Naive thymus-derived CD8-positive, alpha-beta T cell (primary cell): ENCODE data around the gene CDKN2A. TPM values are rescaled to one million over a fixed set of nuclear protein-coding genes. Genes with fewer than 3 reads are reported as not detected.

Experiments used
- ATAC-seq, 2 donors: fragments of 150-1000 bp; cut with Tn5 transposase in 1 of 2; sonication (Bioruptor Pico), chemical (Tn5 transposase) in 1 of 2; 1 replicate in 1 of 2; 2 replicates in 1 of 2; pipeline ENCODE4 v1.10.0; 2021; ENCODE audit warnings: mild to moderate bottlenecking in 2 of 2, moderate library complexity in 2 of 2
- POLR2A ChIA-PET: fragments of 350-600 bp; sonication (Branson Sonifier 250); formaldehyde crosslinking; loops from one replicate; lab custom pipeline; 2021; ENCODE audit warnings: antibody characterized with exemption; lab: Charles Lee
- DNase-seq, 10 donors: peaks; one replicate each; pipeline versions ENCODE4 v3.0.0 to v3.0.0-alpha.2; 2020 to 2022
- H3K27ac Mint-ChIP-seq, 10 donors: one replicate each; pipeline ENCODE4 v1.8.0; 2020 to 2022; ENCODE audit warnings: mild to moderate bottlenecking in 10 of 10, mixed read lengths in 10 of 10, moderate library complexity in 4 of 10, inconsistent platforms in 1 of 10
- H3K27me3 Mint-ChIP-seq, 5 donors: one replicate each; pipeline ENCODE4 v1.8.0; 2021 to 2022; ENCODE audit warnings: mixed read lengths in 5 of 5
- H3K36me3 Mint-ChIP-seq, 3 donors: one replicate each; pipeline ENCODE4 v1.8.0; 2020 to 2022; ENCODE audit warnings: mixed read lengths in 3 of 3, mild to moderate bottlenecking in 2 of 3, inconsistent platforms in 1 of 3
- H3K4me1 Mint-ChIP-seq, 4 donors: one replicate each; pipeline ENCODE4 v1.8.0; 2021 to 2022; ENCODE audit warnings: mixed read lengths in 4 of 4
- H3K4me3 Mint-ChIP-seq, 10 donors: one replicate each; pipeline ENCODE4 v1.8.0; 2020 to 2022; ENCODE audit warnings: mild to moderate bottlenecking in 10 of 10, mixed read lengths in 10 of 10, moderate library complexity in 6 of 10, inconsistent platforms in 1 of 10
- H3K9me3 Mint-ChIP-seq, 9 donors: one replicate each; pipeline ENCODE4 v1.8.0; 2020 to 2022; ENCODE audit warnings: mixed read lengths in 9 of 9, mild to moderate bottlenecking in 3 of 9, inconsistent platforms in 1 of 9, moderate library complexity in 1 of 9
- polyA plus RNA-seq, 3 donors: library from polyadenylated mRNA; unstranded; fragments of 300-500 nt; fragmentation: Illumina TruSeq; gene quantifications; one replicate each; pipeline ENCODE4 v1.2.3, GENCODE V29; 2021
- total RNA-seq, 8 experiments: library from RNA in 2 of 8; stranded (reverse) in 2 of 8; gene quantifications; one replicate each; pipeline ENCODE4 v1.2.3 and lab custom pipeline; 2021 to 2026

The CDKN2A gene
- total and polyA plus RNA-seq, 5 experiments from 2014 or later, result 0.16 to 4.6 (median 0.77) TPM; not detected in 1

DNA sequence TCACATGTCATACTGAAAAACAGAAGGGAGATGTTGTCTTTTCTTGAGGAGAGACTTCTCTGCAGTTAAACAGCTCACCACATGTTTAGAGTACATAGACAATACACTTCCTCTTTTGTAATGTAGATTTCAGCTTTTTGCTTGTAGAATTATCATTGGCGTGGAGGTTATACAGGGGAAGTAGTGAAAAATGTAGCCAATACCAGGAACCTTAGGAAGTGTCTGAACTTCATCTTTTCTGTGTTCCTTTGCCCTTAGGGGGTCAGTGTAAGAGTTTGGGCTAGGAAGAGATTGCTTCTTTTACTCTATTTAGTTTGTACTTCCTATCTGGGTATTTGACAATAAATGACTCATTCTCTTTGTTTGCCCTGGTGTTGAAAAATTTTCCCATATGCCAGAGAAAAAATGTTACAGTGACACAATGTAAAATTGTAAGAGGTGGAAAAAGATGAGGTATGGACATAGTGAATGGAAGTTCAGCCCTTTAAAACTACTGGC lies 36.0 kb upstream of the CDKN2A start:
- DNase-seq, result no peak

GRCh38 chr9:22029231-22029630 lies 35.0 kb upstream of the CDKN2A start:
- ATAC-seq, result no peak

More for the DNA sequence above, 36.0 kb upstream of the CDKN2A start:
- Mint-ChIP-seq H3K27me3 (peaks cover 0 to 14% (median 0%) of the 10 kb centered on the region in 5 donors), H3K27ac (no peak overlapping the region), H3K9me3 (no peaks in the 10 kb centered on the region), H3K36me3 (no peaks in the 10 kb centered on the region), H3K4me3 (no peak overlapping the region), H3K4me1 (peaks cover 0 to 4% (median 0%) of the 10 kb centered on the region in 4 donors)
- no peak for ATAC-seq
- POLR2A ChIA-PET, result no interaction called here

GRCh38 chr9:22028394-22028793 lies 34.2 kb upstream of the CDKN2A start:
- Mint-ChIP-seq H3K27ac (no peak overlapping the region), H3K4me1 (peaks cover 0 to 4% (median 0%) of the 10 kb centered on the region in 4 donors), H3K27me3 (peaks cover 0 to 23% (median 7%) of the 10 kb centered on the region in 5 donors), H3K4me3 (no peak overlapping the region), H3K9me3 (no peaks in the 10 kb centered on the region), H3K36me3 (peaks cover 0 to 2% (median 0%) of the 10 kb centered on the region in 3 donors)
- no peak for DNase-seq
- no peak for ATAC-seq
- POLR2A ChIA-PET, result no interaction called here

More at GRCh38 chr9:22029231-22029630, 35.0 kb upstream of the CDKN2A start:
- no peak overlapping the region for H3K27ac Mint-ChIP-seq
- peaks cover 0 to 4% (median 0%) of the 10 kb centered on the region in 4 donors for H3K4me1 Mint-ChIP-seq
- H3K9me3 Mint-ChIP-seq, result no peaks in the 10 kb centered on the region
- no peaks in the 10 kb centered on the region for H3K36me3 Mint-ChIP-seq
- no peak for DNase-seq
- H3K4me3 Mint-ChIP-seq, result no peak overlapping the region
- H3K27me3 Mint-ChIP-seq, result peaks cover 0 to 17% (median 4%) of the 10 kb centered on the region in 5 donors
- POLR2A ChIA-PET, result no interaction called here

GRCh38 chr9:22026696-22027095 lies 32.5 kb upstream of the CDKN2A start:
- H3K4me1 Mint-ChIP-seq, result peaks cover 0 to 1% (median 0%) of the 10 kb centered on the region in 4 donors
- ATAC-seq (no peak), DNase-seq (no peak)
- no peak overlapping the region for H3K27ac Mint-ChIP-seq
- peaks cover 0 to 4% (median 0%) of the 10 kb centered on the region in 3 donors for H3K36me3 Mint-ChIP-seq
- POLR2A ChIA-PET, result no interaction called here
- peaks cover 0 to 9% (median 0%) of the 10 kb centered on the region in 9 donors for H3K9me3 Mint-ChIP-seq
- H3K27me3 Mint-ChIP-seq, result peaks cover 7 to 30% (median 17%) of the 10 kb centered on the region in 5 donors
- H3K4me3 Mint-ChIP-seq, result no peak overlapping the region

- Mint-ChIP-seq H3K36me3 (peaks cover 0 to 13% (median 10%) of the 10 kb centered on the region in 3 donors), H3K4me3 (no peak overlapping the region), H3K27me3 (peaks cover 15 to 66% (median 27%) of the 10 kb centered on the region in 5 donors), H3K9me3 (peaks cover 4 to 24% (median 14%) of the 10 kb centered on the region in 9 donors), H3K4me1 (no peaks in the 10 kb centered on the region), H3K27ac (no peak overlapping the region)
- POLR2A ChIA-PET, result no interaction called here
- DNase-seq (no peak), ATAC-seq (no peak)
These were observed 28.2 kb upstream of the CDKN2A start for GRCh38 chr9:22022396-22022795.

DNA sequence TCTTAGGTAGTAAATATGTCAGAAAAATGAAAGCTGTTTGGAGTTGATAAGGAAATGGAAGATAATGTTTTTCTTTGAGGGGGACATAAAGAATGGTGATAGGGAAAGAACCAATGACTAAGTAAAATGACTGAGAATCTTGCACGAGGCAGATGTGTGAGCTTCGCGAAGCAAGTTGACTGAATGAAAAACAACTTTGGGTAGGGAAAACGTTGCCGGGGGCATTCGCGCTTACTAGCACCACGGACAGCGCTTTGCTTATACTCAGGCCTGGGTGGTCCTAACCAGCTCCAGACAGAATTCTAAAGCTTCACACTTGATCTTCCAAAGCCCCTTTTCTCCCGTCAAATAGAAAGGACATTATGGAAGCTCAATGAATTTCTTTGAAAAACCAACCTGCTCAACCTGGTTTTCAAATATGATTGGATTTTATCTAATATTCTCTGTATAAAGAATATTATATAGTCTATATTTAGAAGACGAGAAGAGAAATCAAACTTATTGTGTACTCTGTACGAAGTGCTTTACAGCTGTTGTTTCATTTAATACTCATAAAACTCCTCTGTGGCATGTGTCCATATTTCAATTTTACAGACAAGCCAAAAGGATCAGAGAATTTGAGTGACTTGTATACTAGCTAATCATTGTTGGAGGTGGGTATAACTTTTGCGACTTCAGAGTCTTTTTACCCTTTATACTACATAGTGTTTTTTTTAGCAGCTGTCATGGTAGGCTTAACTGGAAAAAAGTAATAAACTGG lies 16.9 kb upstream of the CDKN2A start:
- H3K4me3 Mint-ChIP-seq, result no peak overlapping the region
- DNase-seq (peak in 3 of 10 donors; percentile 14 to 29 (median 22)), ATAC-seq (peak; percentile 27 to 57)
- H3K36me3 Mint-ChIP-seq, result peaks cover 0 to 5% (median 4%) of the 10 kb centered on the region in 3 donors
- peaks cover 29 to 69% (median 40%) of the 10 kb centered on the region in 5 donors for H3K27me3 Mint-ChIP-seq
- peaks cover 0 to 11% (median 2%) of the 10 kb centered on the region in 9 donors for H3K9me3 Mint-ChIP-seq
- POLR2A ChIA-PET, result no interaction called here
- peaks cover 2 to 19% (median 12%) of the 10 kb centered on the region in 4 donors for H3K4me1 Mint-ChIP-seq
- no peak overlapping the region for H3K27ac Mint-ChIP-seq

GRCh38 chr9:22009506-22009867 lies 15.3 kb upstream of the CDKN2A start:
- POLR2A ChIA-PET, result no interaction called here
- DNase-seq (no peak), ATAC-seq (no peak)
- H3K27me3 Mint-ChIP-seq, result peaks cover 40 to 84% (median 53%) of the 10 kb centered on the region in 5 donors
- peaks cover 0 to 16% (median 2%) of the 10 kb centered on the region in 9 donors for H3K9me3 Mint-ChIP-seq
- no peak overlapping the region for H3K27ac Mint-ChIP-seq
- peak overlapping the region in 9 of 10 donors; percentile 38 to 82 (median 65) for H3K4me3 Mint-ChIP-seq
- H3K4me1 Mint-ChIP-seq, result peaks cover 10 to 31% (median 23%) of the 10 kb centered on the region in 4 donors
- peaks cover 0 to 5% (median 4%) of the 10 kb centered on the region in 3 donors for H3K36me3 Mint-ChIP-seq

GRCh38 chr9:22008717-22009505 lies 14.7 kb upstream of the CDKN2A start, which contains the start of gene CDKN2B:
Gene CDKN2B (minus strand): TSS chr9:22009305. CDS start chr9:22008953, 352 bp downstream.
- H3K36me3 Mint-ChIP-seq, result peaks cover 0 to 5% (median 4%) of the 10 kb centered on the region in 3 donors
- peak within 1 kb of the TSS in 1 of 10 donors; percentile 9 for H3K27ac Mint-ChIP-seq
- H3K9me3 Mint-ChIP-seq, result peaks cover 0 to 16% (median 2%) of the 10 kb centered on the region in 9 donors
- H3K27me3 Mint-ChIP-seq, result peaks cover 45 to 88% (median 57%) of the 10 kb centered on the region in 5 donors
- DNase-seq, result peak in 7 of 10 donors; percentile 36 to 54 (median 41)
- POLR2A ChIA-PET, result interaction anchor here (1.0 to 1.4 kb wide), 2 partner anchors 195 to 197 kb away, joined by 3 read pairs; no protein-coding TSS in a partner anchor
- H3K4me3 Mint-ChIP-seq, result peak within 1 kb of the TSS; percentile 39 to 82 (median 68)
- H3K4me1 Mint-ChIP-seq, result peaks cover 10 to 31% (median 23%) of the 10 kb centered on the region in 4 donors
- peak; percentile 51 to 65 for ATAC-seq

GRCh38 chr9:22008384-22008716 lies 14.2 kb upstream of the CDKN2A start:
- no peak overlapping the region for H3K27ac Mint-ChIP-seq
- H3K36me3 Mint-ChIP-seq, result peaks cover 0 to 5% (median 4%) of the 10 kb centered on the region in 3 donors

DNA sequence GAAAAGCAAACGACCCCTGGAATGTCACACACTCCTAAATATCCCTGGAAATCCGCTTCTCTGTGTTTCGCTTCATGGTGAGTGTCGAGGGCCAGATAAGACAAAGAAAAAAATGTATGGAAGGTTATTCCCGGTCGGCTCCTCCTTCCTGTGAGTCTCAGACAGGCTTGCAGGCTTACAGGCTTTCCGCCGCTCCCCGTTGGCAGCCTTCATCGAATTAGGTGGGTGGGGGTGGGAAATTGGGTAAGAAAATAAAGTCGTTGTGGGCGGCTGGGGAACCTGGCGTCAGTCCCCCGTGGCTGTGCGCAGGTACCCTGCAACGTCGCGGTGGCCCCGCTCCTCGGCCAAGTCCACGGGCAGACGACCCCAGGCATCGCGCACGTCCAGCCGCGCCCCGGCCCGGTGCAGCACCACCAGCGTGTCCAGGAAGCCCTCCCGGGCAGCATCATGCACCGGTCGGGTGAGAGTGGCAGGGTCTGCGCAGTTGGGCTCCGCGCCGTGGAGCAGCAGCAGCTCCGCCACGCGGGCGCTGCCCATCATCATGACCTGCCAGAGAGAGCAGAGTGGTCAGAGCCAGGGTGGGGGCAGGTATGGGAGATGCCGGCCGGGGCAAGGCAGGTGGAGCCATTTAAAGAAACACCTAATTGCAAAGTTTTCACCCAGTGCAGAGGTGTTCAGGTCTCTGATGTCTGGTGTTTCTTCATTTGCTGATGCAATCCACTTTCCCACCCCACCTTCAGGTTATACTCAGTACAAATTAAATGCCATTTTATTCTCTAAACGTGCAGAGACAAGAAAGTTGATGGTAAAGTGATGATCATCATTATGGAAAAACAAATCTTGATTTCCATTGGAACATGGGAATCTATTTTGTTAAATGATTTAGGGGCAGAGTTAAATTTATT lies 11.8 kb upstream of the CDKN2A start:
- H3K36me3 Mint-ChIP-seq, result peaks cover 0 to 5% (median 4%) of the 10 kb centered on the region in 3 donors
- no peak for ATAC-seq
- no peak for DNase-seq
- H3K4me1 Mint-ChIP-seq, result peaks cover 10 to 31% (median 23%) of the 10 kb centered on the region in 4 donors
- H3K27me3 Mint-ChIP-seq, result peaks cover 50 to 88% (median 64%) of the 10 kb centered on the region in 5 donors
- POLR2A ChIA-PET, result no interaction called here
- H3K9me3 Mint-ChIP-seq, result peaks cover 0 to 12% (median 0%) of the 10 kb centered on the region in 9 donors
- no peak overlapping the region for H3K27ac Mint-ChIP-seq
- peak overlapping the region in 3 of 10 donors; percentile 0 to 9 (median 6) for H3K4me3 Mint-ChIP-seq

More at GRCh38 chr9:22008384-22008716, 14.2 kb upstream of the CDKN2A start:
- peaks cover 0 to 16% (median 0%) of the 10 kb centered on the region in 9 donors for H3K9me3 Mint-ChIP-seq
- peaks cover 45 to 88% (median 61%) of the 10 kb centered on the region in 5 donors for H3K27me3 Mint-ChIP-seq
- POLR2A ChIA-PET, result interaction anchor here (1.0 to 1.4 kb wide), 2 partner anchors 194 to 197 kb away, joined by 3 read pairs; no protein-coding TSS in a partner anchor
- peaks cover 10 to 31% (median 23%) of the 10 kb centered on the region in 4 donors for H3K4me1 Mint-ChIP-seq
- H3K4me3 Mint-ChIP-seq, result peak overlapping the region in 8 of 10 donors; percentile 2 to 70 (median 38)
- DNase-seq (peak in 1 of 10 donors; percentile 30), ATAC-seq (no peak)

DNA sequence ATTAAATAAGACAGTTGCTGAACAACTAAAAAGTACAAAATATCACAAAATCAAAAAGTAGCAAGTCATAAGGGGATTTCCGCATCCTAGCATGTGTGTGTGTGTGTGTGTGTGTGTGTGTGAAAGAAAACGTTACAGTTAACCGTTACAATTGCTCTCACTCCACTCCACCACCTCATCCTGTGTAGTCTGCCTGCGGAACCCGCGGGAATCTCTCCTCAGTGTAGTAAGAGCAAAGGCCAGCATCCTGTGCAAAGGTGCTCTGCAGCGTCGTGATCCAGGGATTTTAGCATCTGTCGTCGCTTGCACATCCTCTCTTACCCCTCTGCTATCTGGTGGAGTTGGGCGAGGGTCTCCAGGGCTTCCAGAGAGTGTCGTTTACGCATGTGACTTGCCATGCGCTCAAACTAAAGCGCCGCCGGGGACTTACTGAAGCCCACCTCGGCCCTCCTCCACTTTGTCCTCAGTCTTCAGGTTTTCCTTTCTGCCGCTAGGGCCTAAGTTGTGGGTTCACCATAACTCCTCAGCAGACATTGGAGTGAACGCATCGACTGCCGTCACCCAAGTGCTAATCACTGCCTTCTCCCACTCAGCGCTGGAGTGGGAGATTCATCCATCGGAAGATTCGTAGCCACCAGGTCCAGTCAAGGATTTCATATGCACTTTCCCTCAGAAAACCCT lies 11.0 kb upstream of the CDKN2A start:
- H3K27ac Mint-ChIP-seq, result peak overlapping the region in 2 of 10 donors; percentile 5 to 69
- peak; percentile 39 to 43 for ATAC-seq
- peak overlapping the region in 5 of 10 donors; percentile 0 to 46 (median 25) for H3K4me3 Mint-ChIP-seq
- POLR2A ChIA-PET, result no interaction called here
- H3K4me1 Mint-ChIP-seq, result peaks cover 10 to 31% (median 23%) of the 10 kb centered on the region in 4 donors
- DNase-seq, result no peak
- H3K9me3 Mint-ChIP-seq, result peaks cover 0 to 12% (median 0%) of the 10 kb centered on the region in 9 donors
- peaks cover 0 to 5% (median 4%) of the 10 kb centered on the region in 3 donors for H3K36me3 Mint-ChIP-seq
- H3K27me3 Mint-ChIP-seq, result peaks cover 51 to 88% (median 60%) of the 10 kb centered on the region in 5 donors
